Epithelial cell of proximal tubule (primary cell): ENCODE results near the gene KMT2D. TPM values are rescaled to one million over a fixed set of nuclear protein-coding genes. Genes with fewer than 3 reads are reported as not detected.

Experiments used
- DNase-seq: peaks from one replicate; pipeline ENCODE4 v3.0.0-alpha.2; 2011; ENCODE audit warnings: low read depth
- H3K4me3 ChIP-seq: 2 replicates; pipeline ENCODE4 v1.5.1; 2011; ENCODE audit warnings: low read depth, mild to moderate bottlenecking, low read length
- CTCF ChIP-seq: conservative IDR thresholded peaks from 2 replicates; pipeline ENCODE4 v1.5.1; 2012; ENCODE audit warnings: low read depth, mild to moderate bottlenecking, low read length
- total RNA-seq: library from RNA; depleted of rRNA; stranded (reverse); fragments of >200 nt; gene quantifications from 2 replicates; pipeline ENCODE4 v1.2.3, GENCODE V29; 2015

The KMT2D gene
- total RNA-seq, 1 donor from 2014 or later: 17.2 TPM

- TF ChIP-seq CTCF: no peak
- no peak for DNase-seq
- no peak overlapping the region for H3K4me3 ChIP-seq
Measured at GRCh38 chr12:49040364-49040855, 20.2 kb downstream of the KMT2D start.

GRCh38 chr12:49039421-49040363, 20.9 kb downstream of the KMT2D start:
- no peak for DNase-seq
- no peak overlapping the region for H3K4me3 ChIP-seq
- no peak for TF ChIP-seq CTCF

- no peak for TF ChIP-seq CTCF
- no peak for DNase-seq
- no peak overlapping the region for H3K4me3 ChIP-seq
Measured at GRCh38 chr12:49038291-49038955, 22.2 kb downstream of the KMT2D start.

- H3K4me3 ChIP-seq: no peak overlapping the region
- no peak for DNase-seq
- TF ChIP-seq CTCF: no peak
Measured at GRCh38 chr12:49037947-49038237, 22.7 kb downstream of the KMT2D start.

GRCh38 chr12:49037111-49037946, 23.3 kb downstream of the KMT2D start:
- no peak for DNase-seq
- no peak overlapping the region for H3K4me3 ChIP-seq
- TF ChIP-seq CTCF: no peak

GRCh38 chr12:49036029-49036428, 24.6 kb downstream of the KMT2D start:
- no peak for TF ChIP-seq CTCF
- no peak for DNase-seq
- H3K4me3 ChIP-seq: no peak overlapping the region
